HepG2 (cell line): ENCODE measurements around the gene ADAM10. TPM values are rescaled to one million over a fixed set of nuclear protein-coding genes. Genes with fewer than 3 reads are reported as not detected.

ENCODE experiments used
- ATAC-seq: fragments of 200-7000 bp; cut with Tn5 transposase; 3 replicates; pipeline ENCODE4 v1.9.1; 2020; ENCODE audit warnings: mild to moderate bottlenecking, moderate library complexity
- BruUV-seq: library from RNA; stranded (reverse); fragments of 400-500 nt; replicated peaks from 2 replicates; lab custom pipeline; 2021; lab: Mats Ljungman, UMichigan
- CTCF ChIA-PET: fragments of 300-600 bp; formaldehyde crosslinking; extraction: SDS; loops from one replicate; lab custom pipeline; 2021; ENCODE audit warnings: low total read pairs, inconsistent platforms, low intra/inter-chr PET ratio; lab: Yijun Ruan, JAX
- POLR2A ChIA-PET: fragments of 350-600 bp; sonication (Branson Sonifier 250); formaldehyde crosslinking; loops from one replicate; lab custom pipeline; 2020; ENCODE audit warnings: antibody characterized with exemption, inconsistent platforms; lab: Yijun Ruan, JAX
- DNase-seq: peaks from one replicate; pipeline ENCODE4 v3.0.0-alpha.2; 2015; ENCODE audit warnings: low spot score
- FAIRE-seq: peaks from 3 replicates; lab custom pipeline; 2011; peaks lifted over from hg19 to GRCh38; lab: Jason Lieb, UNC
- H2AFZ ChIP-seq: one replicate; pipeline ENCODE4 v1.6.1; 2011; ENCODE audit warnings: low read length, inconsistent platforms
- H3K27ac ChIP-seq: fragments of 300-600 bp; 3 replicates; pipeline ENCODE4 v1.8.0; 2011; ENCODE audit warnings: mixed run types, mild to moderate bottlenecking, mixed read lengths, low read length, inconsistent platforms; ENCODE audit not compliant: insufficient read depth; ENCODE audit errors: extremely low read length
- H3K27me3 ChIP-seq, 2 experiments: fragments of 200-600 bp in 1 of 2; 2 replicates in 1 of 2; 3 replicates in 1 of 2; pipeline versions ENCODE4 v1.6.0 to v1.8.0; 2011; ENCODE audit warnings: low read length in 2 of 2, mild to moderate bottlenecking in 2 of 2, moderate library complexity in 2 of 2, inconsistent platforms in 1 of 2; ENCODE audit not compliant: insufficient read depth in 2 of 2, control insufficient read depth in 1 of 2
- H3K36me3 ChIP-seq, 2 experiments: fragments of 200-600 bp in 1 of 2; replicated peaks in 1 of 2; 2 replicates in 1 of 2; 3 replicates in 1 of 2; pipeline versions ENCODE4 v1.5.1 to v1.8.0; 2011; ENCODE audit warnings: low read length in 2 of 2, inconsistent platforms in 1 of 2; ENCODE audit not compliant: insufficient read depth in 2 of 2, control insufficient read depth in 1 of 2
- H3K4me1 ChIP-seq: 2 replicates; pipeline ENCODE4 v1.5.1; 2012; ENCODE audit warnings: low read length, inconsistent platforms; ENCODE audit not compliant: insufficient read depth
- H3K4me2 ChIP-seq: 2 replicates; pipeline ENCODE4 v1.6.0; 2011; ENCODE audit warnings: low read depth, low read length, inconsistent platforms
- H3K4me3 ChIP-seq, 3 experiments: fragments of 200-600 bp in 1 of 3; sonication (generic), shearing (Covaris generic) in 1 of 3; replicated peaks in 1 of 3; 2 replicates each; pipeline ENCODE4 v1.5.1; 2011 to 2016; ENCODE audit warnings: low read length in 3 of 3, inconsistent platforms in 2 of 3, low read depth in 2 of 3, mild to moderate bottlenecking in 2 of 3, control low read depth in 1 of 3, mixed read lengths in 1 of 3; ENCODE audit not compliant: insufficient read depth in 1 of 3
- H3K79me2 ChIP-seq: one replicate; pipeline ENCODE4 v1.6.1; 2011; ENCODE audit warnings: low read length, inconsistent platforms; ENCODE audit not compliant: insufficient read depth
- H3K9ac ChIP-seq: 2 replicates; pipeline ENCODE4 v1.6.0; 2011; ENCODE audit warnings: mild to moderate bottlenecking, low read depth, low read length, inconsistent platforms; ENCODE audit not compliant: insufficient read depth
- H3K9me3 ChIP-seq: 2 replicates; pipeline ENCODE4 v1.5.1; 2012; ENCODE audit warnings: mild to moderate bottlenecking, low read length
- H4K20me1 ChIP-seq: 2 replicates; pipeline ENCODE4 v1.6.0; 2011; ENCODE audit warnings: inconsistent platforms, mild to moderate bottlenecking, low read length, moderate library complexity; ENCODE audit not compliant: insufficient read depth
- AKAP8 ChIP-seq: sonication (generic); formaldehyde crosslinking; IDR thresholded peaks from 2 replicates; pipeline ENCODE4 v1.5.1; 2020; ENCODE audit warnings: mild to moderate bottlenecking, missing genetic modification reagents
- KLF13 ChIP-seq: sonication (generic); formaldehyde crosslinking; IDR thresholded peaks from 2 replicates; pipeline ENCODE4 v1.4.0; 2020; ENCODE audit warnings: mild to moderate bottlenecking, missing genetic modification reagents
- MAFG ChIP-seq: sonication (generic); formaldehyde crosslinking; IDR thresholded peaks from 2 replicates; pipeline ENCODE4 v1.5.1; 2020; ENCODE audit warnings: mild to moderate bottlenecking, missing genetic modification reagents
- MYNN ChIP-seq: sonication (generic); formaldehyde crosslinking; IDR thresholded peaks from 2 replicates; pipeline ENCODE4 v1.4.0; 2020; ENCODE audit warnings: mild to moderate bottlenecking, low read depth, missing genetic modification reagents
- NAIF1 ChIP-seq: sonication (generic); formaldehyde crosslinking; IDR thresholded peaks from 2 replicates; pipeline ENCODE4 v1.5.0; 2020; ENCODE audit warnings: mild to moderate bottlenecking, missing genetic modification reagents, borderline replicate concordance
- PTBP1 ChIP-seq: fragments of 200-400 bp; formaldehyde crosslinking; IDR thresholded peaks from 2 replicates; pipeline ENCODE4 v1.6.1; 2018; ENCODE audit warnings: low read length, low read depth; ENCODE audit not compliant: poor library complexity, severe bottlenecking
- RBM22 ChIP-seq: fragments of 200-400 bp; formaldehyde crosslinking; optimal IDR thresholded peaks from 2 replicates; pipeline ENCODE3; 2017; ENCODE audit warnings: mild to moderate bottlenecking, low read length, moderate library complexity
- ZBTB38 ChIP-seq: sonication (generic); formaldehyde crosslinking; IDR thresholded peaks from 2 replicates; pipeline ENCODE4 v1.5.1; 2020; ENCODE audit warnings: mild to moderate bottlenecking, missing genetic modification reagents
- ZNF124 ChIP-seq: sonication (generic); formaldehyde crosslinking; IDR thresholded peaks from 2 replicates; pipeline ENCODE4 v1.4.0; 2020; ENCODE audit warnings: missing genetic modification reagents
- ZNF530 ChIP-seq: sonication (generic); formaldehyde crosslinking; IDR thresholded peaks from 2 replicates; pipeline ENCODE4 v1.5.0; 2020; ENCODE audit warnings: low read depth, mild to moderate bottlenecking, missing genetic modification reagents
- ZNF672 ChIP-seq: sonication (generic); formaldehyde crosslinking; IDR thresholded peaks from 2 replicates; pipeline ENCODE4 v1.8.1; 2022; ENCODE audit warnings: missing genetic modification reagents
- ZNF75D ChIP-seq: sonication (generic); formaldehyde crosslinking; IDR thresholded peaks from 2 replicates; pipeline ENCODE4 v1.8.1; 2023; ENCODE audit warnings: missing genetic modification reagents, mild to moderate bottlenecking, borderline replicate concordance
- ZSCAN25 ChIP-seq: sonication (generic); formaldehyde crosslinking; IDR thresholded peaks from 2 replicates; pipeline ENCODE4 v1.8.0; 2022; ENCODE audit warnings: mild to moderate bottlenecking, missing genetic modification reagents
- WGBS: methylation state at CpG from one replicate; pipeline ENCODE4 v1.1.6; 2017; ENCODE audit warnings: low lambda C conversion rate; 5-methylcytosine and 5-hydroxymethylcytosine counted together
- in situ Hi-C: cut with HindIII; loops from 2 replicates; pipeline ENCODE4 v1.10.0; 2017; ENCODE audit warnings: low pct_unique_long_range_greater_than_20kb; ENCODE audit not compliant: extremely low pct_ligation_motif_present
- intact Hi-C: fragments of 100-400 bp; cut with micrococcal nuclease; formaldehyde crosslinking; loops from one replicate; pipeline ENCODE4 v1.10.0; 2022; ENCODE audit not compliant: unreplicated experiment
- polyA plus RNA-seq, 8 experiments: library from polyadenylated mRNA; depleted of rRNA in 3 of 8; stranded (reverse) in 7 of 8; unstranded in 1 of 8; fragments of >200 nt; fragmentation: Illumina TruSeq in 4 of 8; extraction: Trizol in 4 of 8; gene quantifications; 2 replicates each; pipeline versions ENCODE4 v1.2.1 to v1.2.3, GENCODE V29; 2011 to 2016; ENCODE audit warnings: low read depth in 4 of 8, missing spikeins in 1 of 8, mixed read lengths in 1 of 8; ENCODE audit not compliant: insufficient read depth in 1 of 8
- total RNA-seq, 5 experiments: library from RNA; depleted of rRNA; stranded (reverse); fragments of >200 nt; fragmentation: Illumina TruSeq; extraction: Trizol; gene quantifications; 2 replicates each; pipeline ENCODE4 v1.2.3, GENCODE V29; 2016; ENCODE audit warnings: low read depth in 1 of 5

The ADAM10 gene
- total and polyA plus RNA-seq, 2 of the 13 experiments (the other 11 are each of a cell fraction or from before 2014, with no cell fraction given): 92.7 to 125 TPM

GRCh38 chr15:58594898-58595297 lies 154.6 kb downstream of the ADAM10 start:
- Histone ChIP-seq H3K4me1 (no peaks in the 10 kb centered on the region), H3K27me3 (no peaks in the 10 kb centered on the region), H3K79me2 (no peaks in the 10 kb centered on the region), H3K9me3 (no peaks in the 10 kb centered on the region), H3K9ac (no peak overlapping the region), H3K27ac (no peak overlapping the region), H4K20me1 (no peaks in the 10 kb centered on the region), H2AFZ (no peak overlapping the region), H3K4me2 (no peak overlapping the region), H3K36me3 (peaks cover 2 to 19% of the 10 kb centered on the region in 2 experiments; a peak in 2 of 5 replicates), H3K4me3 (no peak overlapping the region)
- FAIRE-seq: no peak
- ChIA-PET POLR2A (no interaction called here), CTCF (no interaction called here)
- in situ Hi-C loops (no loop called here), intact Hi-C loops (no loop called here)
- no TSS peak for BruUV-seq
- no peak for DNase-seq
- no peak for TF ChIP-seq ZNF672 (CRISPR knock-in tag)
- TF ChIP-seq KLF13 (CRISPR knock-in tag): no peak
- TF ChIP-seq AKAP8 (CRISPR knock-in tag): no peak
- TF ChIP-seq ZNF75D (CRISPR knock-in tag): no peak
- no peak for TF ChIP-seq NAIF1
- no peak for TF ChIP-seq ZBTB38 (CRISPR knock-in tag)
- no peak for TF ChIP-seq MAFG (CRISPR knock-in tag)
- TF ChIP-seq ZNF530 (CRISPR knock-in tag): no peak
- no peak for TF ChIP-seq ZNF124 (CRISPR knock-in tag)
- no peak for TF ChIP-seq ZSCAN25 (CRISPR knock-in tag)
- no peak for TF ChIP-seq PTBP1
- TF ChIP-seq RBM22: no peak
- no peak for TF ChIP-seq MYNN (CRISPR knock-in tag)
- no peak for ATAC-seq
- WGBS: 97% methylated on average over 1 of the region's 1 CpG
